Upper lobe of left lung (tissue), 4 donors: ENCODE data around the gene PADI6.

Experiments used
- EP300 ChIP-seq, 4 donors: sonication (generic); formaldehyde crosslinking; IDR thresholded peaks; one replicate each; pipeline ENCODE4 v1.5.1; 2017; ENCODE audit warnings: antibody characterized with exemption in 4 of 4, control low read depth in 2 of 4
- POLR2AphosphoS5 ChIP-seq, 2 donors: sonication (generic); formaldehyde crosslinking; IDR thresholded peaks; one replicate each; pipeline ENCODE4 v1.5.1; 2017; ENCODE audit warnings: antibody characterized with exemption in 2 of 2

DNA sequence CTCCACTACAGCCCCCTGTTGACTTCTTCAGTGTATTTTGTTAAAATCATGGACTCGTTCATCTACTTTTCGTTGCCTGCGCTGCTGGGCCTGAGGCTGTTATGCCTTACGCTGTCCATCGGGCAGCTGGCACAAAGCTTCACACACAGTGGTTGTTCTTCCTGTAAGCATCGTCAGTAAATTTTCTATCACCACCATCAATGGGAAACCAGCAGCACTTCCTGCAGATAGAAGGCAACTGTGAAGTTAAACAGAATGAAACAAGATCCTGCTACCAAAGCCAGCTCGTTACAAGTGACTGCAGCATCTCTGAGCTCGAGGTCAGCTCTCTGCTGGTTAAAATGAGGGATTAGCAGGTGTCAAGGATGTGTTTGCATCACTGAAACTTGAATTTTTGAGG is 21.9 kb upstream of the PADI6 start:
- TF ChIP-seq EP300 (IDR thresholded peaks at IDR 0.05): no peak
- no peak for TF ChIP-seq POLR2AphosphoS5 (IDR thresholded peaks at IDR 0.05)
